SK-N-SH (cell line): ENCODE measurements around the gene EPGN.

Experiments used
- CHD2 ChIP-seq: fragments of 150-350 bp; IDR thresholded peaks from 2 replicates; pipeline ENCODE4 v1.6.1; 2018; ENCODE audit warnings: low read length; ENCODE audit not compliant: partially characterized antibody
- ELF1 ChIP-seq: IDR thresholded peaks from 2 replicates; pipeline ENCODE4 v1.4.0; 2012
- EP300 ChIP-seq, 2 experiments: IDR thresholded peaks; 2 replicates each; pipeline versions ENCODE4 v1.4.0 to v1.6.1; 2012; ENCODE audit warnings: borderline replicate concordance in 1 of 2, low read depth in 1 of 2, low read length in 1 of 2
- JUND ChIP-seq: IDR thresholded peaks from 2 replicates; pipeline ENCODE4 v1.4.0; 2012
- POLR2AphosphoS5 ChIP-seq: IDR thresholded peaks from 2 replicates; pipeline ENCODE4 v1.6.1; 2012; ENCODE audit warnings: low read depth, low read length
- RAD21 ChIP-seq: IDR thresholded peaks from 2 replicates; pipeline ENCODE4 v1.6.1; 2012; ENCODE audit warnings: mild to moderate bottlenecking, low read length
- YY1 ChIP-seq: IDR thresholded peaks from 2 replicates; pipeline ENCODE4 v1.4.0; 2012; ENCODE audit warnings: low read depth, mild to moderate bottlenecking
- TF ChIP-seq, protein P1 (sequence below): fragments of 200-600 bp; sonication (generic); IDR thresholded peaks from 2 replicates; pipeline ENCODE4 v1.6.1; 2017; ENCODE audit warnings: antibody characterized with exemption, mild to moderate bottlenecking, moderate library complexity
- TF ChIP-seq, protein P2 (sequence below): fragments of 150-350 bp; IDR thresholded peaks from 2 replicates; pipeline ENCODE4 v1.6.1; 2017; ENCODE audit warnings: antibody characterized with exemption, low read length, low read depth, borderline replicate concordance
- TF ChIP-seq, protein P3 (sequence below): IDR thresholded peaks from 2 replicates; pipeline ENCODE4 v1.4.0; 2012; ENCODE audit warnings: low read depth
- TF ChIP-seq, protein P4 (sequence below): IDR thresholded peaks from 2 replicates; pipeline ENCODE4 v1.4.0; 2012; ENCODE audit warnings: low read depth, borderline replicate concordance

DNA sequence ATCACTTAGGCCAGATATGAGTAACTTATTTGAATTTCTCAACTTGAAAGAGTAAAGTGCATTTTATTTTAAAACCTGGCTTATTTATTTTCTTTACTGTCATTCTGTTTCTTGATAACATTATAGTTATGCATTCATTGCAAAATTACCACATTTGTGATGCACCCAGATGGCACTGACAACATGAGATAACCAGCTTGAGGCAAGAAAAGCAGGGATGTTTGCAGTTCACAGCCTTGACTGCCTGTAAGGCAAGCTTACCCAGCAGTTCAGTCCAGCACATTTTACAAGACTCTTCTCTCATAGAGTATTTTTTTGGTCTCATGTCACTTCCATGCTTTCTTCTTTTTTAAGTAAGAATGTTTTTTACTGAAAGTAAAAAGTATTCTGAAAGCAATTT is 25.3 kb upstream of the EPGN start:
- TF ChIP-seq JUND (no peak), CHD2 (no peak), EP300 (IDR thresholded peaks at IDR 0.05; ENCODE audit: borderline replicate concordance in 1 of 2, low read depth in 1 of 2, low read length in 1 of 2) (no peak), RAD21 (no peak), POLR2AphosphoS5 (no peak), YY1 (no peak), ELF1 (no peak)
- TF ChIP-seq, protein P1, sequence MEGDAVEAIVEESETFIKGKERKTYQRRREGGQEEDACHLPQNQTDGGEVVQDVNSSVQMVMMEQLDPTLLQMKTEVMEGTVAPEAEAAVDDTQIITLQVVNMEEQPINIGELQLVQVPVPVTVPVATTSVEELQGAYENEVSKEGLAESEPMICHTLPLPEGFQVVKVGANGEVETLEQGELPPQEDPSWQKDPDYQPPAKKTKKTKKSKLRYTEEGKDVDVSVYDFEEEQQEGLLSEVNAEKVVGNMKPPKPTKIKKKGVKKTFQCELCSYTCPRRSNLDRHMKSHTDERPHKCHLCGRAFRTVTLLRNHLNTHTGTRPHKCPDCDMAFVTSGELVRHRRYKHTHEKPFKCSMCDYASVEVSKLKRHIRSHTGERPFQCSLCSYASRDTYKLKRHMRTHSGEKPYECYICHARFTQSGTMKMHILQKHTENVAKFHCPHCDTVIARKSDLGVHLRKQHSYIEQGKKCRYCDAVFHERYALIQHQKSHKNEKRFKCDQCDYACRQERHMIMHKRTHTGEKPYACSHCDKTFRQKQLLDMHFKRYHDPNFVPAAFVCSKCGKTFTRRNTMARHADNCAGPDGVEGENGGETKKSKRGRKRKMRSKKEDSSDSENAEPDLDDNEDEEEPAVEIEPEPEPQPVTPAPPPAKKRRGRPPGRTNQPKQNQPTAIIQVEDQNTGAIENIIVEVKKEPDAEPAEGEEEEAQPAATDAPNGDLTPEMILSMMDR = no peak
- TF ChIP-seq, protein P2, sequence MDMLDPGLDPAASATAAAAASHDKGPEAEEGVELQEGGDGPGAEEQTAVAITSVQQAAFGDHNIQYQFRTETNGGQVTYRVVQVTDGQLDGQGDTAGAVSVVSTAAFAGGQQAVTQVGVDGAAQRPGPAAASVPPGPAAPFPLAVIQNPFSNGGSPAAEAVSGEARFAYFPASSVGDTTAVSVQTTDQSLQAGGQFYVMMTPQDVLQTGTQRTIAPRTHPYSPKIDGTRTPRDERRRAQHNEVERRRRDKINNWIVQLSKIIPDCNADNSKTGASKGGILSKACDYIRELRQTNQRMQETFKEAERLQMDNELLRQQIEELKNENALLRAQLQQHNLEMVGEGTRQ = no peak
- TF ChIP-seq, protein P3, sequence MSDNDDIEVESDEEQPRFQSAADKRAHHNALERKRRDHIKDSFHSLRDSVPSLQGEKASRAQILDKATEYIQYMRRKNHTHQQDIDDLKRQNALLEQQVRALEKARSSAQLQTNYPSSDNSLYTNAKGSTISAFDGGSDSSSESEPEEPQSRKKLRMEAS = no peak
- TF ChIP-seq, protein P4, sequence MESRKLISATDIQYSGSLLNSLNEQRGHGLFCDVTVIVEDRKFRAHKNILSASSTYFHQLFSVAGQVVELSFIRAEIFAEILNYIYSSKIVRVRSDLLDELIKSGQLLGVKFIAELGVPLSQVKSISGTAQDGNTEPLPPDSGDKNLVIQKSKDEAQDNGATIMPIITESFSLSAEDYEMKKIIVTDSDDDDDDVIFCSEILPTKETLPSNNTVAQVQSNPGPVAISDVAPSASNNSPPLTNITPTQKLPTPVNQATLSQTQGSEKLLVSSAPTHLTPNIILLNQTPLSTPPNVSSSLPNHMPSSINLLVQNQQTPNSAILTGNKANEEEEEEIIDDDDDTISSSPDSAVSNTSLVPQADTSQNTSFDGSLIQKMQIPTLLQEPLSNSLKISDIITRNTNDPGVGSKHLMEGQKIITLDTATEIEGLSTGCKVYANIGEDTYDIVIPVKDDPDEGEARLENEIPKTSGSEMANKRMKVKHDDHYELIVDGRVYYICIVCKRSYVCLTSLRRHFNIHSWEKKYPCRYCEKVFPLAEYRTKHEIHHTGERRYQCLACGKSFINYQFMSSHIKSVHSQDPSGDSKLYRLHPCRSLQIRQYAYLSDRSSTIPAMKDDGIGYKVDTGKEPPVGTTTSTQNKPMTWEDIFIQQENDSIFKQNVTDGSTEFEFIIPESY = no peak
